HCT116 (cell line): ENCODE data around the gene COL16A1. TPM values are rescaled to one million over a fixed set of nuclear protein-coding genes. Genes with fewer than 3 reads are reported as not detected.

Experiments used
- ATAC-seq: fragments of 200-7000 bp; cut with Tn5 transposase; 2 replicates; pipeline ENCODE4 v1.9.1; 2020; ENCODE audit warnings: mild to moderate bottlenecking, moderate library complexity
- BruUV-seq: library from RNA; stranded (reverse); fragments of 400-500 nt; replicated peaks from 2 replicates; lab custom pipeline; 2021; lab: Mats Ljungman, UMichigan
- CTCF ChIA-PET: fragments of 300-600 bp; sonication (Branson Sonifier 250); formaldehyde crosslinking; loops from one replicate; lab custom pipeline; 2021; ENCODE audit warnings: antibody characterized with exemption; lab: Charles Lee
- POLR2A ChIA-PET: fragments of 300-600, 350-600 bp; sonication (Branson Sonifier 250); formaldehyde crosslinking; loops from one replicate; lab custom pipeline; 2021; ENCODE audit warnings: antibody characterized with exemption; lab: Charles Lee
- RAD21 ChIA-PET, 2 experiments: fragments of 300-600 bp; sonication (Branson Sonifier 250); formaldehyde crosslinking; loops; one replicate each; lab custom pipeline; 2023; ENCODE audit warnings: low total read pairs in 2 of 2; ENCODE audit not compliant: uncharacterized antibody in 2 of 2, unreplicated experiment in 2 of 2, low non-redundant PET in 1 of 2; lab: Charles Lee
- DNase-seq: peaks from one replicate; pipeline ENCODE4 v3.0.0-alpha.2; 2010; ENCODE audit warnings: low read depth, low spot score
- H2AFZ ChIP-seq: fragments of 200-600 bp; shearing (Covaris generic), sonication (generic); 2 replicates; pipeline ENCODE4 v1.6.1; 2017; ENCODE audit warnings: low read depth, mixed run types, mixed read lengths, antibody characterized with exemption, low read length; ENCODE audit not compliant: poor library complexity, severe bottlenecking
- H3K27ac ChIP-seq: 2 replicates; pipeline ENCODE4 v1.5.1; 2012; ENCODE audit warnings: low read depth, low read length
- H3K27me3 ChIP-seq: fragments of 200-600 bp; sonication (generic); 2 replicates; pipeline ENCODE4 v1.6.1; 2016; ENCODE audit warnings: mixed run types, low read length, mixed read lengths; ENCODE audit not compliant: insufficient read depth
- H3K36me3 ChIP-seq, 2 experiments: fragments of 200-500 bp in 1 of 2; fragments of 200-600 bp in 1 of 2; sonication (Bioruptor generic) in 1 of 2; sonication (generic) in 1 of 2; 2 replicates each; pipeline versions ENCODE4 v1.5.1 to v1.6.1; 2014 to 2016; ENCODE audit warnings: low read length in 2 of 2, inconsistent platforms in 1 of 2, mixed read lengths in 1 of 2, mixed run types in 1 of 2; ENCODE audit not compliant: insufficient read depth in 2 of 2, control insufficient read depth in 1 of 2
- H3K4me1 ChIP-seq, 2 experiments: fragments of 200-600 bp in 1 of 2; sonication (generic) in 1 of 2; 2 replicates each; pipeline versions ENCODE4 v1.5.1 to v1.6.1; 2012 to 2017; ENCODE audit warnings: low read length in 2 of 2, inconsistent platforms in 1 of 2, mild to moderate bottlenecking in 1 of 2, mixed read lengths in 1 of 2, mixed run types in 1 of 2, moderate library complexity in 1 of 2; ENCODE audit not compliant: insufficient read depth in 2 of 2, control insufficient read depth in 1 of 2
- H3K4me2 ChIP-seq: fragments of 200-600 bp; sonication (generic); 2 replicates; pipeline ENCODE4 v1.6.1; 2017; ENCODE audit warnings: mixed run types, low read length, mixed read lengths
- H3K4me3 ChIP-seq, 2 experiments: fragments of 200-600 bp in 1 of 2; sonication (generic) in 1 of 2; replicated peaks in 1 of 2; 2 replicates each; pipeline ENCODE4 v1.5.1; 2011 to 2016; ENCODE audit warnings: low read length in 2 of 2, control low read depth in 1 of 2, low read depth in 1 of 2, mild to moderate bottlenecking in 1 of 2, mixed read lengths in 1 of 2, mixed run types in 1 of 2
- H3K79me2 ChIP-seq: fragments of 200-600 bp; sonication (generic); 2 replicates; pipeline ENCODE4 v1.6.1; 2017; ENCODE audit warnings: mild to moderate bottlenecking, mixed run types, low read length, moderate library complexity, mixed read lengths; ENCODE audit not compliant: insufficient read depth
- H3K9ac ChIP-seq: fragments of 200-600 bp; sonication (generic); 2 replicates; pipeline ENCODE4 v1.6.1; 2016; ENCODE audit warnings: low read length, mixed read lengths
- H3K9me2 ChIP-seq: fragments of 200-600 bp; sonication (generic), shearing (Covaris generic); 2 replicates; pipeline ENCODE4 v1.6.1; 2017; ENCODE audit warnings: mixed run types, mild to moderate bottlenecking, moderate library complexity; ENCODE audit not compliant: insufficient read depth
- H3K9me3 ChIP-seq, 2 experiments: fragments of 200-500 bp in 1 of 2; fragments of 200-600 bp in 1 of 2; sonication (Bioruptor generic) in 1 of 2; sonication (generic) in 1 of 2; 2 replicates each; pipeline ENCODE4 v1.6.1; 2014 to 2017; ENCODE audit warnings: low read length in 2 of 2, mixed read lengths in 2 of 2, inconsistent platforms in 1 of 2, low read depth in 1 of 2, mild to moderate bottlenecking in 1 of 2, mixed run types in 1 of 2, moderate library complexity in 1 of 2; ENCODE audit not compliant: control insufficient read depth in 1 of 2, insufficient read depth in 1 of 2
- H4K20me1 ChIP-seq: fragments of 200-600 bp; sonication (generic), shearing (Covaris generic); 2 replicates; pipeline ENCODE4 v1.6.1; 2017; ENCODE audit warnings: mixed run types, mild to moderate bottlenecking, moderate library complexity; ENCODE audit not compliant: insufficient read depth
- CBX3 ChIP-seq: IDR thresholded peaks from 2 replicates; pipeline ENCODE4 v1.6.1; 2012; ENCODE audit warnings: low read depth
- EGR1 ChIP-seq: IDR thresholded peaks from 2 replicates; pipeline ENCODE4 v1.6.1; 2012; ENCODE audit warnings: low read depth
- FOSL1 ChIP-seq: IDR thresholded peaks from 2 replicates; pipeline ENCODE4 v1.6.1; 2012; ENCODE audit warnings: low read depth
- MAX ChIP-seq: IDR thresholded peaks from 2 replicates; pipeline ENCODE4 v1.6.1; 2012
- POLR2AphosphoS5 ChIP-seq: IDR thresholded peaks from 2 replicates; pipeline ENCODE4 v1.6.1; 2011; ENCODE audit warnings: mild to moderate bottlenecking, low read depth, low read length, moderate library complexity
- RAD21 ChIP-seq: IDR thresholded peaks from 2 replicates; pipeline ENCODE4 v1.6.1; 2012; ENCODE audit warnings: low read depth, mild to moderate bottlenecking
- SP1 ChIP-seq: IDR thresholded peaks from 2 replicates; pipeline ENCODE4 v1.6.1; 2012; ENCODE audit warnings: low read depth
- YY1 ChIP-seq: IDR thresholded peaks from 2 replicates; pipeline ENCODE4 v1.6.1; 2011; ENCODE audit warnings: low read length, low read depth, moderate library complexity, mild to moderate bottlenecking; ENCODE audit not compliant: insufficient replicate concordance; ENCODE audit errors: extremely low read depth
- ZFX ChIP-seq: fragments of 450-650 bp; IDR thresholded peaks from 2 replicates; pipeline ENCODE4 v1.6.1; 2017
- intact Hi-C: fragments of 100-400 bp; cut with micrococcal nuclease; formaldehyde crosslinking; loops from 2 replicates; pipeline ENCODE4 v1.10.0; 2022
- total RNA-seq: library from RNA; stranded (reverse); gene quantifications from one replicate; pipeline ENCODE4 v1.2.1, GENCODE V29; 2021; ENCODE audit not compliant: unreplicated experiment
- TF ChIP-seq, protein P1 (sequence below): IDR thresholded peaks from 2 replicates; pipeline ENCODE4 v1.6.1; 2012; ENCODE audit warnings: low read depth
- TF ChIP-seq, protein P2 (sequence below): IDR thresholded peaks from 2 replicates; pipeline ENCODE4 v1.6.1; 2012
- TF ChIP-seq, protein P3 (sequence below): IDR thresholded peaks from 2 replicates; pipeline ENCODE4 v1.6.1; 2011; ENCODE audit warnings: mild to moderate bottlenecking, low read length, moderate library complexity; ENCODE audit not compliant: insufficient replicate concordance; ENCODE audit errors: extremely low read depth

COL16A1 gene
- total RNA-seq, 1 experiment from 2014 or later, result 2.2 TPM

DNA sequence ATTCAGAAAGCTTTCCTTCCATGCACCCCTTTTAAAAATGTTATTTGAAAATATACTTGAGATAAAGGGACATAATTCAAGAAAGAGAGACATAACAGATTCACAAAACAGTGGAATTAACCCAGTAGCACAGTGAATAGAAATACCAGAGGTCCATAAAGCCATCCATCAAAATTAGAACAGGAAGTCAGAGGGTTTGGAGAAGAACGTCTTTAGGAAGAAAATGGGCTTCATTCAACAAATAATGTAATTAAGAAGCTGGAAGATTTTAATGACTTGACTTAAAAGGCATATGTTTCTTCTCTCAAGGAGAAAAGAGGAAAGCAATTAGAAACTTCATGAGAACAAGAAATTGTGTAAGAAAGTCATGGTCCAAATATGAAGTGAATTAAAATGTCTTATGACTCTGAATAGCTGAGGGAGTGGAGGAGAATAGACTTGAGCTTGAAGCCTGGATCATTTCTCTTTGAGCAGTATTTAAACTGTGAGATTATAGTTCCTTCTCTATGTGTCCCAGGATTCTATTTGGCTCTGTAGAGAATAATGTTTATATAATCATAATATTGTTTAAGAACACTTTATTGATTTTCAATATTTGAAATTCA is 94.2 kb downstream of the COL16A1 start:
- Histone ChIP-seq H2AFZ (no peak overlapping the region), H3K27me3 (no peaks in the 10 kb centered on the region), H3K4me2 (no peak overlapping the region), H3K79me2 (no peaks in the 10 kb centered on the region), H4K20me1 (no peaks in the 10 kb centered on the region), H3K4me1 (no peaks in the 10 kb centered on the region), H3K27ac (no peak overlapping the region), H3K4me3 (no peak overlapping the region), H3K9ac (no peak overlapping the region), H3K9me2 (no peaks in the 10 kb centered on the region), H3K36me3 (no peaks in the 10 kb centered on the region), H3K9me3 (no peaks in the 10 kb centered on the region)
- no TSS peak for BruUV-seq
- DNase-seq (no peak), ATAC-seq (no peak)
- POLR2A ChIA-PET, result no interaction called here
- RAD21 ChIA-PET, result no interaction called here
- intact Hi-C loops, result no loop called here
- TF ChIP-seq CBX3 (no peak), SP1 (no peak), MAX (no peak)
- CTCF ChIA-PET, result interaction anchor here (1.2 kb wide), 1 partner anchor 9 kb away, joined by 4 read pairs; no protein-coding TSS in a partner anchor

DNA sequence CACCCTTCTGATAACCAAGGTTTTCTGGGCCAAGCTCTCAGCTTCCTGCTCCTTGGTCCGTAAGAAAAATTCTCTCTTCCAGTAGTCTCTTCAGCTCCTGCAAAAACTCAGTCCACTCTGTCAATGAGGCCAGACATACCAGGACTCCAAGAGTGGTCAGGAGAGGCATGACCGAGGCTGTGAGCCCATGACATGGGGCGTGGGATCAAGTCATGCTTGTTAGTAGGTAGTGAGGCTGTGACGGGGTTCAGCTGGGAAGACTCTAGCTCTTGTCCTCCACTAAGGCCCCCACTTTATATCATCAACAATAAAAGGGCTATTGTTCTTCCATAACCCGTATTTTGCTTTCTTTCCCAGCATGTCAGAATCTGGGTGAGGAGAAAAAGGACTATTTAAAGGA is 96.5 kb downstream of the COL16A1 start:
- no TSS peak for BruUV-seq
- H3K27ac ChIP-seq, result no peak overlapping the region
- H3K4me1 ChIP-seq, result no peaks in the 10 kb centered on the region
- ChIA-PET CTCF (interaction anchor here (0.7 kb wide), 1 partner anchor 181 kb away, joined by 3 read pairs; no protein-coding TSS in a partner anchor), RAD21 (no interaction called here), POLR2A (no interaction called here)
- H3K79me2 ChIP-seq, result no peaks in the 10 kb centered on the region
- no peaks in the 10 kb centered on the region for H3K9me2 ChIP-seq
- H3K4me2 ChIP-seq, result no peak overlapping the region
- H3K4me3 ChIP-seq, result no peak overlapping the region
- no peaks in the 10 kb centered on the region for H3K9me3 ChIP-seq
- H3K9ac ChIP-seq, result no peak overlapping the region
- H3K36me3 ChIP-seq, result no peaks in the 10 kb centered on the region
- ATAC-seq (no peak), DNase-seq (no peak)
- H2AFZ ChIP-seq, result no peak overlapping the region
- H4K20me1 ChIP-seq, result no peaks in the 10 kb centered on the region
- no peaks in the 10 kb centered on the region for H3K27me3 ChIP-seq
- intact Hi-C loops, result no loop called here
- TF ChIP-seq, protein P1, sequence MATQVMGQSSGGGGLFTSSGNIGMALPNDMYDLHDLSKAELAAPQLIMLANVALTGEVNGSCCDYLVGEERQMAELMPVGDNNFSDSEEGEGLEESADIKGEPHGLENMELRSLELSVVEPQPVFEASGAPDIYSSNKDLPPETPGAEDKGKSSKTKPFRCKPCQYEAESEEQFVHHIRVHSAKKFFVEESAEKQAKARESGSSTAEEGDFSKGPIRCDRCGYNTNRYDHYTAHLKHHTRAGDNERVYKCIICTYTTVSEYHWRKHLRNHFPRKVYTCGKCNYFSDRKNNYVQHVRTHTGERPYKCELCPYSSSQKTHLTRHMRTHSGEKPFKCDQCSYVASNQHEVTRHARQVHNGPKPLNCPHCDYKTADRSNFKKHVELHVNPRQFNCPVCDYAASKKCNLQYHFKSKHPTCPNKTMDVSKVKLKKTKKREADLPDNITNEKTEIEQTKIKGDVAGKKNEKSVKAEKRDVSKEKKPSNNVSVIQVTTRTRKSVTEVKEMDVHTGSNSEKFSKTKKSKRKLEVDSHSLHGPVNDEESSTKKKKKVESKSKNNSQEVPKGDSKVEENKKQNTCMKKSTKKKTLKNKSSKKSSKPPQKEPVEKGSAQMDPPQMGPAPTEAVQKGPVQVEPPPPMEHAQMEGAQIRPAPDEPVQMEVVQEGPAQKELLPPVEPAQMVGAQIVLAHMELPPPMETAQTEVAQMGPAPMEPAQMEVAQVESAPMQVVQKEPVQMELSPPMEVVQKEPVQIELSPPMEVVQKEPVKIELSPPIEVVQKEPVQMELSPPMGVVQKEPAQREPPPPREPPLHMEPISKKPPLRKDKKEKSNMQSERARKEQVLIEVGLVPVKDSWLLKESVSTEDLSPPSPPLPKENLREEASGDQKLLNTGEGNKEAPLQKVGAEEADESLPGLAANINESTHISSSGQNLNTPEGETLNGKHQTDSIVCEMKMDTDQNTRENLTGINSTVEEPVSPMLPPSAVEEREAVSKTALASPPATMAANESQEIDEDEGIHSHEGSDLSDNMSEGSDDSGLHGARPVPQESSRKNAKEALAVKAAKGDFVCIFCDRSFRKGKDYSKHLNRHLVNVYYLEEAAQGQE, result no peak
- TF ChIP-seq ZFX, result no peak
- TF ChIP-seq FOSL1, result no peak
- no peak for TF ChIP-seq EGR1
- TF ChIP-seq YY1, result no peak
- no peak for TF ChIP-seq CBX3
- TF ChIP-seq, protein P2, sequence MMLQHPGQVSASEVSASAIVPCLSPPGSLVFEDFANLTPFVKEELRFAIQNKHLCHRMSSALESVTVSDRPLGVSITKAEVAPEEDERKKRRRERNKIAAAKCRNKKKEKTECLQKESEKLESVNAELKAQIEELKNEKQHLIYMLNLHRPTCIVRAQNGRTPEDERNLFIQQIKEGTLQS, result no peak
- no peak for TF ChIP-seq POLR2AphosphoS5
- TF ChIP-seq, protein P3, sequence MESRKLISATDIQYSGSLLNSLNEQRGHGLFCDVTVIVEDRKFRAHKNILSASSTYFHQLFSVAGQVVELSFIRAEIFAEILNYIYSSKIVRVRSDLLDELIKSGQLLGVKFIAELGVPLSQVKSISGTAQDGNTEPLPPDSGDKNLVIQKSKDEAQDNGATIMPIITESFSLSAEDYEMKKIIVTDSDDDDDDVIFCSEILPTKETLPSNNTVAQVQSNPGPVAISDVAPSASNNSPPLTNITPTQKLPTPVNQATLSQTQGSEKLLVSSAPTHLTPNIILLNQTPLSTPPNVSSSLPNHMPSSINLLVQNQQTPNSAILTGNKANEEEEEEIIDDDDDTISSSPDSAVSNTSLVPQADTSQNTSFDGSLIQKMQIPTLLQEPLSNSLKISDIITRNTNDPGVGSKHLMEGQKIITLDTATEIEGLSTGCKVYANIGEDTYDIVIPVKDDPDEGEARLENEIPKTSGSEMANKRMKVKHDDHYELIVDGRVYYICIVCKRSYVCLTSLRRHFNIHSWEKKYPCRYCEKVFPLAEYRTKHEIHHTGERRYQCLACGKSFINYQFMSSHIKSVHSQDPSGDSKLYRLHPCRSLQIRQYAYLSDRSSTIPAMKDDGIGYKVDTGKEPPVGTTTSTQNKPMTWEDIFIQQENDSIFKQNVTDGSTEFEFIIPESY, result no peak
- TF ChIP-seq RAD21, result no peak
